DOHH2 (cell line): Measurements from ENCODE around the gene PTPN18.

Experiments used
- H3F3A ChIP-seq: fragments of 200-600 bp; sonication (generic), shearing (Covaris generic); 2 replicates; pipeline ENCODE4 v1.6.0; 2016; ENCODE audit warnings: antibody characterized with exemption, mild to moderate bottlenecking; ENCODE audit not compliant: control insufficient read depth, insufficient read depth
- H3K27ac ChIP-seq: fragments of 200-600 bp; sonication (generic); 2 replicates; pipeline ENCODE4 v1.5.1; 2014; ENCODE audit warnings: low read depth, mild to moderate bottlenecking, low read length, moderate library complexity
- H3K27me3 ChIP-seq: fragments of 200-600 bp; sonication (generic); 2 replicates; pipeline ENCODE4 v1.6.1; 2014; ENCODE audit warnings: mild to moderate bottlenecking, low read length, mixed read lengths; ENCODE audit not compliant: control insufficient read depth
- H3K36me3 ChIP-seq: fragments of 200-600 bp; sonication (generic); 2 replicates; pipeline ENCODE4 v1.6.1; 2014; ENCODE audit warnings: mild to moderate bottlenecking, low read length, moderate library complexity, mixed read lengths; ENCODE audit not compliant: control insufficient read depth
- H3K4me1 ChIP-seq: fragments of 200-600 bp; sonication (generic); 2 replicates; pipeline ENCODE4 v1.6.1; 2014; ENCODE audit warnings: mild to moderate bottlenecking, low read length, mixed read lengths; ENCODE audit not compliant: control insufficient read depth
- H3K4me2 ChIP-seq: fragments of 200-600 bp; sonication (generic); 2 replicates; pipeline ENCODE4 v1.6.0; 2014; ENCODE audit warnings: mild to moderate bottlenecking, low read length, moderate library complexity
- H3K4me3 ChIP-seq: fragments of 200-600 bp; sonication (generic); 2 replicates; pipeline ENCODE4 v1.5.1; 2014; ENCODE audit warnings: mild to moderate bottlenecking, low read length, mixed read lengths
- H3K79me2 ChIP-seq: fragments of 200-600 bp; sonication (generic); 2 replicates; pipeline ENCODE4 v1.6.1; 2014; ENCODE audit warnings: mild to moderate bottlenecking, low read length, mixed read lengths; ENCODE audit not compliant: control insufficient read depth
- H3K9me2 ChIP-seq: fragments of 200-600 bp; sonication (generic); replicated peaks from 2 replicates; pipeline ENCODE4 v1.6.1; 2014; ENCODE audit warnings: mild to moderate bottlenecking, low read length, mixed read lengths; ENCODE audit not compliant: control insufficient read depth
- H3K9me3 ChIP-seq: fragments of 200-600 bp; sonication (generic); 2 replicates; pipeline ENCODE4 v1.6.1; 2014; ENCODE audit warnings: antibody characterized with exemption, low read length, mixed read lengths; ENCODE audit not compliant: control insufficient read depth, insufficient read depth
- H4K20me1 ChIP-seq: fragments of 200-600 bp; sonication (generic); 2 replicates; pipeline ENCODE4 v1.6.0; 2014; ENCODE audit warnings: low read depth, mild to moderate bottlenecking, antibody characterized with exemption, low read length, moderate library complexity; ENCODE audit not compliant: control insufficient read depth, insufficient read depth
- CTCF ChIP-seq: fragments of 200-600 bp; sonication (generic); IDR thresholded peaks from one replicate; pipeline ENCODE4 v1.5.1; 2014; ENCODE audit warnings: antibody characterized with exemption, mild to moderate bottlenecking, low read depth, low read length; ENCODE audit not compliant: poor library complexity, severe bottlenecking
- EZH2phosphoT487 ChIP-seq: fragments of 200-600 bp; sonication (generic); IDR thresholded peaks from 2 replicates; pipeline ENCODE4 v1.6.1; 2017; ENCODE audit warnings: borderline replicate concordance, mild to moderate bottlenecking, antibody characterized with exemption, low read length, moderate library complexity, mixed read lengths

Gene PTPN18

DNA sequence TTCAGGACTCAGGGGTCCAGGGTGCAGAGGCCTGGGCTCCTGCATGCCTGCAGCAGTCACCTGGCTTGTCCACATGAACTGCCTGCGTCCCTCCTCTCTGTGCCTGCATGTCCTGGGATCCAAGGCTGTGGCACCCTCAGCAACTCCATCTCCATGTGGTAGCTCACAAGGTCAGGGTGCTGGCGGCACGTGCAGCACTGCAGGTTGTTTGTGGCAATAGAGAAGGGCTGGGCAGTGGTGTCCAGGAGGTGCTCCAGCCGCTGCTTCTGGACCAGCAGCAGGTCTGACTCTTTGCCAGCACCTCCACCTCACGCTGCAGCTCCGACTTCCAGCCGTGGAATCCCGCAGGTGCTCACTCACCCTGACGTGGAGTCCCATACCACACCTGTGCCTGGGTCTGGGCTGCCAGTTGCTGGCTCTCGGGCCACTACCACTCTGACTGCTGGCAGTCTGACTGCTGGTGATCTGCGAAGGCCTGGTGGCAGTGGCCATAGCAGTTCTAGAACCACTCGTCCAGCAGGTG, 42.0 kb upstream of the PTPN18 start:
- TF ChIP-seq EZH2phosphoT487: no peak
- no peak for TF ChIP-seq CTCF
- Histone ChIP-seq H3F3A (no peaks in the 10 kb centered on the region), H3K27ac (no peak overlapping the region), H3K4me1 (no peaks in the 10 kb centered on the region), H3K27me3 (peaks cover 4% of the 10 kb centered on the region), H3K4me2 (no peak overlapping the region), H3K9me3 (no peaks in the 10 kb centered on the region), H3K36me3 (no peaks in the 10 kb centered on the region), H3K79me2 (no peaks in the 10 kb centered on the region), H4K20me1 (no peaks in the 10 kb centered on the region), H3K4me3 (no peak overlapping the region), H3K9me2 (no peaks in the 10 kb centered on the region)

- no peak overlapping the region for H3K4me2 ChIP-seq
- no peaks in the 10 kb centered on the region for H3K9me2 ChIP-seq
- peaks cover 3% of the 10 kb centered on the region; the same call in 1 of the 2 replicates for H3K27me3 ChIP-seq
- H3F3A ChIP-seq: no peaks in the 10 kb centered on the region
- TF ChIP-seq CTCF (no peak), EZH2phosphoT487 (no peak)
- H3K4me1 ChIP-seq: no peaks in the 10 kb centered on the region
- H3K79me2 ChIP-seq: no peaks in the 10 kb centered on the region
- H3K36me3 ChIP-seq: no peaks in the 10 kb centered on the region
- H3K4me3 ChIP-seq: no peak overlapping the region
- no peaks in the 10 kb centered on the region for H3K9me3 ChIP-seq
- H4K20me1 ChIP-seq: no peaks in the 10 kb centered on the region
- H3K27ac ChIP-seq: no peak overlapping the region
Observed at GRCh38 chr2:130314377-130314776, 41.5 kb upstream of the PTPN18 start.

DNA sequence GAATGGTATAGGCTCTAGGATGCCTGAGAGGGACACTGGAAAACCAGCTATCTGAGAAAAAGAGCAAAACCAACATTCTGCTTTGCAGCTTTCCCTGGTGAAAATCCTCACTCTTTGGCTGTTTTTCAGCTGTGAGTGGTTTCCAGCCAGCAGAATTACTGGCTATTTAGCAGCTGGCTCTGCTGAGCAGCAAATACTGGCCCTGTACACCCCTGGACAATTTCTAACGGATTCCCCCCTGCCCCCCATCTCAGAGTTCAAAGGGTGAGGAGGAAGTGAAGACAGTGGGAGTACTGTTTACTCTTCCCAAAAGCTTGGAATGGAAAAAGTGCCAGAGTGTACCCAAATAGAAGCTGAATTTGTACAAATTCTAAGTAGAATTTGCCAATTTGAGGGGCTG, 39.3 kb upstream of the PTPN18 start:
- Histone ChIP-seq H3K27me3 (no peaks in the 10 kb centered on the region), H3K4me3 (no peak overlapping the region), H3K9me2 (no peaks in the 10 kb centered on the region), H3K4me1 (no peaks in the 10 kb centered on the region), H3K4me2 (no peak overlapping the region), H4K20me1 (no peaks in the 10 kb centered on the region), H3K36me3 (no peaks in the 10 kb centered on the region), H3K79me2 (no peaks in the 10 kb centered on the region), H3K9me3 (no peaks in the 10 kb centered on the region), H3F3A (no peaks in the 10 kb centered on the region), H3K27ac (no peak overlapping the region)
- no peak for TF ChIP-seq EZH2phosphoT487
- no peak for TF ChIP-seq CTCF
